ENCODE data around the gene WDFY4. TPM values are rescaled to one million over a fixed set of nuclear protein-coding genes. Genes with fewer than 3 reads are reported as not detected.

Gene WDFY4
- total RNA-seq, 1 donor from 2014 or later: 0.25 TPM

GRCh38 chr10:48844616-48845015 lies 159.9 kb downstream of the WDFY4 start:
- Histone ChIP-seq H3K36me3 (ENCODE audit: insufficient read depth, low read length) (no peaks in the 10 kb centered on the region), H3K27me3 (ENCODE audit: insufficient read depth, low read length) (peaks cover 4% of the 10 kb centered on the region), H2AFZ (ENCODE audit: low read depth, low read length) (no peak overlapping the region), H3K4me2 (ENCODE audit: low read length) (no peak overlapping the region), H3K4me1 (ENCODE audit: insufficient read depth, low read length) (no peaks in the 10 kb centered on the region), H3K79me2 (ENCODE audit: insufficient read depth, low read length) (no peaks in the 10 kb centered on the region), H3K4me3 (ENCODE audit: insufficient read depth, low read depth, low read length) (no peak overlapping the region), H3K9me3 (ENCODE audit: insufficient read depth, low read depth, low read length) (no peaks in the 10 kb centered on the region), H3K27ac (ENCODE audit: low read depth, low read length) (no peak overlapping the region), H3K9ac (ENCODE audit: low read length) (no peak overlapping the region), H4K20me1 (ENCODE audit: insufficient read depth, low read length) (no peaks in the 10 kb centered on the region)
- Mint-ChIP-seq H3K27ac (ENCODE audit: unreplicated experiment) (no peak overlapping the region), H3K9me3 (ENCODE audit: unreplicated experiment) (no peaks in the 10 kb centered on the region), H3K4me1 (ENCODE audit: low read depth, unreplicated experiment) (no peaks in the 10 kb centered on the region), H3K36me3 (ENCODE audit: low read depth, unreplicated experiment) (no peaks in the 10 kb centered on the region), H3K4me3 (ENCODE audit: unreplicated experiment) (no peak overlapping the region), H3K27me3 (ENCODE audit: low read depth, unreplicated experiment) (peaks cover 12% of the 10 kb centered on the region)
- FAIRE-seq (no peak), DNase-seq (ENCODE audit: low read depth) (no peak)
- TF ChIP-seq EZH2 (IDR thresholded peaks at IDR 0.05; ENCODE audit: insufficient read depth, low read length): no peak
- TF ChIP-seq, protein P1, sequence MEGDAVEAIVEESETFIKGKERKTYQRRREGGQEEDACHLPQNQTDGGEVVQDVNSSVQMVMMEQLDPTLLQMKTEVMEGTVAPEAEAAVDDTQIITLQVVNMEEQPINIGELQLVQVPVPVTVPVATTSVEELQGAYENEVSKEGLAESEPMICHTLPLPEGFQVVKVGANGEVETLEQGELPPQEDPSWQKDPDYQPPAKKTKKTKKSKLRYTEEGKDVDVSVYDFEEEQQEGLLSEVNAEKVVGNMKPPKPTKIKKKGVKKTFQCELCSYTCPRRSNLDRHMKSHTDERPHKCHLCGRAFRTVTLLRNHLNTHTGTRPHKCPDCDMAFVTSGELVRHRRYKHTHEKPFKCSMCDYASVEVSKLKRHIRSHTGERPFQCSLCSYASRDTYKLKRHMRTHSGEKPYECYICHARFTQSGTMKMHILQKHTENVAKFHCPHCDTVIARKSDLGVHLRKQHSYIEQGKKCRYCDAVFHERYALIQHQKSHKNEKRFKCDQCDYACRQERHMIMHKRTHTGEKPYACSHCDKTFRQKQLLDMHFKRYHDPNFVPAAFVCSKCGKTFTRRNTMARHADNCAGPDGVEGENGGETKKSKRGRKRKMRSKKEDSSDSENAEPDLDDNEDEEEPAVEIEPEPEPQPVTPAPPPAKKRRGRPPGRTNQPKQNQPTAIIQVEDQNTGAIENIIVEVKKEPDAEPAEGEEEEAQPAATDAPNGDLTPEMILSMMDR (IDR thresholded peaks at IDR 0.05; ENCODE audit: insufficient read depth, low read depth, low read length): no peak

- Mint-ChIP-seq H3K36me3 (ENCODE audit: low read depth, unreplicated experiment) (no peaks in the 10 kb centered on the region), H3K4me1 (ENCODE audit: low read depth, unreplicated experiment) (no peaks in the 10 kb centered on the region), H3K27ac (ENCODE audit: unreplicated experiment) (no peak overlapping the region), H3K27me3 (ENCODE audit: low read depth, unreplicated experiment) (peaks cover 15% of the 10 kb centered on the region), H3K9me3 (ENCODE audit: unreplicated experiment) (no peaks in the 10 kb centered on the region), H3K4me3 (ENCODE audit: unreplicated experiment) (no peak overlapping the region)
- no peaks in the 10 kb centered on the region for H3K4me1 ChIP-seq (ENCODE audit: insufficient read depth, low read length)
- H4K20me1 ChIP-seq (ENCODE audit: insufficient read depth, low read length): no peaks in the 10 kb centered on the region
- no peak for TF ChIP-seq EZH2 (IDR thresholded peaks at IDR 0.05; ENCODE audit: insufficient read depth, low read length)
- TF ChIP-seq, protein P1 (IDR thresholded peaks at IDR 0.05; ENCODE audit: insufficient read depth, low read depth, low read length): no peak
- FAIRE-seq (no peak), DNase-seq (ENCODE audit: low read depth) (no peak)
- H3K79me2 ChIP-seq (ENCODE audit: insufficient read depth, low read length): no peaks in the 10 kb centered on the region
- peaks cover 4% of the 10 kb centered on the region for H3K27me3 ChIP-seq (ENCODE audit: insufficient read depth, low read length)
- no peak overlapping the region for H3K9ac ChIP-seq (ENCODE audit: low read length)
- H3K27ac ChIP-seq (ENCODE audit: low read depth, low read length): no peak overlapping the region
- H3K4me2 ChIP-seq (ENCODE audit: low read length): no peak overlapping the region
- H2AFZ ChIP-seq (ENCODE audit: low read depth, low read length): no peak overlapping the region
- H3K4me3 ChIP-seq (ENCODE audit: insufficient read depth, low read depth, low read length): no peak overlapping the region
- H3K36me3 ChIP-seq (ENCODE audit: insufficient read depth, low read length): no peaks in the 10 kb centered on the region
- no peaks in the 10 kb centered on the region for H3K9me3 ChIP-seq (ENCODE audit: insufficient read depth, low read depth, low read length)
Observed at GRCh38 chr10:48845512-48845911, 160.8 kb downstream of the WDFY4 start.

GRCh38 chr10:48847691-48848090 lies 163.0 kb downstream of the WDFY4 start:
- DNase-seq (ENCODE audit: low read depth) (no peak), FAIRE-seq (no peak)
- Histone ChIP-seq H3K4me2 (ENCODE audit: low read length) (no peak overlapping the region), H3K9me3 (ENCODE audit: insufficient read depth, low read depth, low read length) (no peaks in the 10 kb centered on the region), H4K20me1 (ENCODE audit: insufficient read depth, low read length) (no peaks in the 10 kb centered on the region), H3K36me3 (ENCODE audit: insufficient read depth, low read length) (no peaks in the 10 kb centered on the region), H2AFZ (ENCODE audit: low read depth, low read length) (no peak overlapping the region), H3K27me3 (ENCODE audit: insufficient read depth, low read length) (peaks cover 4% of the 10 kb centered on the region), H3K4me3 (ENCODE audit: insufficient read depth, low read depth, low read length) (no peak overlapping the region), H3K9ac (ENCODE audit: low read length) (no peak overlapping the region), H3K27ac (ENCODE audit: low read depth, low read length) (no peak overlapping the region), H3K79me2 (ENCODE audit: insufficient read depth, low read length) (no peaks in the 10 kb centered on the region), H3K4me1 (ENCODE audit: insufficient read depth, low read length) (no peaks in the 10 kb centered on the region)
- Mint-ChIP-seq H3K36me3 (ENCODE audit: low read depth, unreplicated experiment) (no peaks in the 10 kb centered on the region), H3K27me3 (ENCODE audit: low read depth, unreplicated experiment) (peaks cover 18% of the 10 kb centered on the region), H3K4me3 (ENCODE audit: unreplicated experiment) (no peak overlapping the region), H3K4me1 (ENCODE audit: low read depth, unreplicated experiment) (no peaks in the 10 kb centered on the region), H3K9me3 (ENCODE audit: unreplicated experiment) (no peaks in the 10 kb centered on the region), H3K27ac (ENCODE audit: unreplicated experiment) (no peak overlapping the region)
- TF ChIP-seq, protein P1 (IDR thresholded peaks at IDR 0.05; ENCODE audit: insufficient read depth, low read depth, low read length): no peak
- no peak for TF ChIP-seq EZH2 (IDR thresholded peaks at IDR 0.05; ENCODE audit: insufficient read depth, low read length)

All from astrocyte (in vitro differentiated cells and primary cell).